Measurements from ENCODE around the gene TMEM132A.

The TMEM132A gene

DNA sequence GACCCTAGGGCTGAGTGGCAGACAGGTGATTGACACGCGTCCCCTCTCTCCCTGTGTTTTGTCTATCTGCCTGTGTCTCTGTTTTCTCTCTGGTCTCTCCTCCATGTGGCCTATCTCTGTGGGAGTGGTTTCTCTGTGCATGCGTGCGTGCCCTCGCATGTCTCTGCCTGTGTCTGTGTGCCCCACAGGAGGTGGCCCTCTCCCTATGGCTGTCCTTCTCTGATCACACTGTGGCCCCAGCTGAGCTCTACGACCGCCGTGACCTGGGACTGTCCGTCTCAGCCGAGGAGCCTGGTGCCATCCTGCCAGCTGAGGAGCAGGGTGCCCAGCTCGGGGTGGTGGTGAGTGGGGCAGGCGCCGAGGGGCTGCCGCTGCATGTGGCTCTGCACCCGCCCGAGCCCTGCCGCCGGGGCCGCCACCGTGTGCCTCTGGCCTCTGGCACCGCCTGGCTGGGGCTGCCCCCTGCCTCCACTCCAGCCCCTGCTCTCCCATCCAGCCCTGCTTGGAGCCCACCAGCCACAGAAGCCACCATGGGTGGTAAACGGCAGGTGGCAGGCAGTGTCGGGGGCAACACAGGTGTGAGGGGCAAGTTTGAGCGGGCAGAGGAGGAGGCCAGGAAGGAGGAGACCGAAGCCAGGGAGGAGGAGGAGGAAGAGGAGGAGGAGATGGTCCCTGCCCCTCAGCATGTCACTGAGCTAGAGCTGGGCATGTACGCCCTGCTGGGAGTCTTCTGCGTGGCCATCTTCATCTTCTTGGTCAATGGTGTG is 11.6 kb downstream of the TMEM132A start:
- Histone ChIP-seq H3K9me3 (ENCODE audit: severe bottlenecking) (no peaks in the 10 kb centered on the region), H3K4me3 (ENCODE audit: severe bottlenecking) (no peak overlapping the region), H3K36me3 (ENCODE audit: low read depth) (peaks cover 12% of the 10 kb centered on the region), H3K27me3 (ENCODE audit: insufficient read depth, poor library complexity, severe bottlenecking) (no peaks in the 10 kb centered on the region), H3K4me1 (ENCODE audit: insufficient read depth, poor library complexity, severe bottlenecking) (no peaks in the 10 kb centered on the region), H3K27ac (ENCODE audit: poor library complexity, severe bottlenecking) (no peak overlapping the region)
- ATAC-seq (ENCODE audit: low read depth) (no peak), DNase-seq (ENCODE audit: low spot score) (no peak)
- TF ChIP-seq, protein P1, sequence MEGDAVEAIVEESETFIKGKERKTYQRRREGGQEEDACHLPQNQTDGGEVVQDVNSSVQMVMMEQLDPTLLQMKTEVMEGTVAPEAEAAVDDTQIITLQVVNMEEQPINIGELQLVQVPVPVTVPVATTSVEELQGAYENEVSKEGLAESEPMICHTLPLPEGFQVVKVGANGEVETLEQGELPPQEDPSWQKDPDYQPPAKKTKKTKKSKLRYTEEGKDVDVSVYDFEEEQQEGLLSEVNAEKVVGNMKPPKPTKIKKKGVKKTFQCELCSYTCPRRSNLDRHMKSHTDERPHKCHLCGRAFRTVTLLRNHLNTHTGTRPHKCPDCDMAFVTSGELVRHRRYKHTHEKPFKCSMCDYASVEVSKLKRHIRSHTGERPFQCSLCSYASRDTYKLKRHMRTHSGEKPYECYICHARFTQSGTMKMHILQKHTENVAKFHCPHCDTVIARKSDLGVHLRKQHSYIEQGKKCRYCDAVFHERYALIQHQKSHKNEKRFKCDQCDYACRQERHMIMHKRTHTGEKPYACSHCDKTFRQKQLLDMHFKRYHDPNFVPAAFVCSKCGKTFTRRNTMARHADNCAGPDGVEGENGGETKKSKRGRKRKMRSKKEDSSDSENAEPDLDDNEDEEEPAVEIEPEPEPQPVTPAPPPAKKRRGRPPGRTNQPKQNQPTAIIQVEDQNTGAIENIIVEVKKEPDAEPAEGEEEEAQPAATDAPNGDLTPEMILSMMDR (IDR thresholded peaks at IDR 0.05; ENCODE audit: poor library complexity, severe bottlenecking), result no peak

DNA sequence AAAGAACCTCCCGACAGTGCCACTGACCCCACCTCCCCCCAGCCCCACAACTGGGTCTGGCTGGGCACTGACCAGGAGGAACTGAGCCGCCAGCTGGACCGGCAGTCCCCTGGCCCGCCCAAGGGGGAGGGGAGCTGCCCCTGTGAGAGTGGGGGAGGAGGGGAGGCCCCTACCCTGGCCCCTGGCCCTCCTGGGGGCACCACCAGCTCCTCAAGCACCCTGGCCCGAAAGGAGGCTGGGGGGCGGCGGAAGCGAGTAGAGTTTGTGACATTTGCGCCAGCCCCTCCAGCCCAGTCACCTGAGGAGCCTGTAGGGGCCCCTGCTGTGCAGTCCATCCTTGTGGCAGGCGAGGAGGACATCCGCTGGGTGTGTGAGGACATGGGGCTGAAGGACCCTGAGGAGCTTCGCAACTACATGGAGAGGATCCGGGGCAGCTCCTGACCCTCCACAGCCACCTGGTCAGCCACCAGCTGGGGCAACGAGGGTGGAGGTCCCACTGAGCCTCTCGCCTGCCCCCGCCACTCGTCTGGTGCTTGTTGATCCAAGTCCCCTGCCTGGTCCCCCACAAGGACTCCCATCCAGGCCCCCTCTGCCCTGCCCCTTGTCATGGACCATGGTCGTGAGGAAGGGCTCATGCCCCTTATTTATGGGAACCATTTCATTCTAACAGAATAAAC is 12.3 kb downstream of the TMEM132A start:
- Histone ChIP-seq H3K27me3 (ENCODE audit: insufficient read depth, poor library complexity, severe bottlenecking) (no peaks in the 10 kb centered on the region), H3K36me3 (ENCODE audit: low read depth) (peaks cover 10% of the 10 kb centered on the region), H3K4me1 (ENCODE audit: insufficient read depth, poor library complexity, severe bottlenecking) (no peaks in the 10 kb centered on the region), H3K4me3 (ENCODE audit: severe bottlenecking) (no peak overlapping the region), H3K27ac (ENCODE audit: poor library complexity, severe bottlenecking) (no peak overlapping the region), H3K9me3 (ENCODE audit: severe bottlenecking) (no peaks in the 10 kb centered on the region)
- no peak for ATAC-seq (ENCODE audit: low read depth)
- TF ChIP-seq, protein P1 (IDR thresholded peaks at IDR 0.05; ENCODE audit: poor library complexity, severe bottlenecking), result no peak
- DNase-seq (ENCODE audit: low spot score), result no peak

DNA sequence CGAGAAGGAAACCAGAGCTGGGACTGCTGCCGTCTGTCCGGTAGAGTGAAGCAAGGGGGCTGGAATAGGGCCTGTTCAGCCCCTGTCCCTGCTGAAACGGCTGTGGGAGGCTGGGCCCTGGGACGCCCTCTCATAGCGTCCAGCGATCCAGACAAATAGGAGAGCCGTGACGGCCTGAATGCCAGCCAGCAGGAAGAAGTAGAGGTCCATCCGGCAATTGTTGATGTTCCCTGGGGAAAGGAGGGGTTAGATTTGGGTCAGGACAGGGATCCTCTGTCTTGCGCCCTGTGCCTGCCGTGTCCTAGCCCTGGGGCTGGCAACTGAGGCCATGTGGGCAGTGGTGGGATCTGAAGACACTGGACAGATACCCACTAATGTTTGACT is 12.9 kb downstream of the TMEM132A start:
- Histone ChIP-seq H3K4me1 (ENCODE audit: insufficient read depth, poor library complexity, severe bottlenecking) (no peaks in the 10 kb centered on the region), H3K27ac (ENCODE audit: poor library complexity, severe bottlenecking) (no peak overlapping the region), H3K36me3 (ENCODE audit: low read depth) (peaks cover 5% of the 10 kb centered on the region), H3K4me3 (ENCODE audit: severe bottlenecking) (no peak overlapping the region), H3K9me3 (ENCODE audit: severe bottlenecking) (no peaks in the 10 kb centered on the region), H3K27me3 (ENCODE audit: insufficient read depth, poor library complexity, severe bottlenecking) (no peaks in the 10 kb centered on the region)
- no peak for ATAC-seq (ENCODE audit: low read depth)
- TF ChIP-seq, protein P1 (IDR thresholded peaks at IDR 0.05; ENCODE audit: poor library complexity, severe bottlenecking), result no peak
- DNase-seq (ENCODE audit: low spot score), result no peak

DNA sequence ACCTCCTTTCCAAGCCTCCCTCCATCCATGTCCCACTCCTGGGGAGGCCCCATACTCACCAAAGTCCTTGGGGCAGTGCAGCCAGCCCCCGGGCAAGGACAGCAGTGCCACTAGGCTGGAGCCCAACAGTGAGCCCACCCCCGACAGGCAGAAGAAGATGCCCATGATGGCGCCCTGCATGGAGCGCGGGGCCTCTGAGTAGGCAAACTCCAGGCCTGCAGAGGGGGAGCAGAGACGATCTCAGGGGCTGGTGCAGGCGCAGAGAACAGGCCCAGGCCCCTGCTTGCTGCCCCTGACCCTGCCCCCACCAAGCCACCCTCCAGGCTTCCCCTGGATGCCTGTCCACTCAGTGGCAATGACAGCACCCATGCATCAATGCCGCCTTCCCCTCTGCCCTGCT is 13.6 kb downstream of the TMEM132A start:
- no peaks in the 10 kb centered on the region for H3K36me3 ChIP-seq (ENCODE audit: low read depth)
- H3K4me3 ChIP-seq (ENCODE audit: severe bottlenecking), result no peak overlapping the region
- no peak overlapping the region for H3K27ac ChIP-seq (ENCODE audit: poor library complexity, severe bottlenecking)
- no peaks in the 10 kb centered on the region for H3K27me3 ChIP-seq (ENCODE audit: insufficient read depth, poor library complexity, severe bottlenecking)
- ATAC-seq (ENCODE audit: low read depth) (no peak), DNase-seq (ENCODE audit: low spot score) (no peak)
- no peaks in the 10 kb centered on the region for H3K9me3 ChIP-seq (ENCODE audit: severe bottlenecking)
- H3K4me1 ChIP-seq (ENCODE audit: insufficient read depth, poor library complexity, severe bottlenecking), result no peaks in the 10 kb centered on the region
- TF ChIP-seq, protein P1 (IDR thresholded peaks at IDR 0.05; ENCODE audit: poor library complexity, severe bottlenecking), result no peak

DNA sequence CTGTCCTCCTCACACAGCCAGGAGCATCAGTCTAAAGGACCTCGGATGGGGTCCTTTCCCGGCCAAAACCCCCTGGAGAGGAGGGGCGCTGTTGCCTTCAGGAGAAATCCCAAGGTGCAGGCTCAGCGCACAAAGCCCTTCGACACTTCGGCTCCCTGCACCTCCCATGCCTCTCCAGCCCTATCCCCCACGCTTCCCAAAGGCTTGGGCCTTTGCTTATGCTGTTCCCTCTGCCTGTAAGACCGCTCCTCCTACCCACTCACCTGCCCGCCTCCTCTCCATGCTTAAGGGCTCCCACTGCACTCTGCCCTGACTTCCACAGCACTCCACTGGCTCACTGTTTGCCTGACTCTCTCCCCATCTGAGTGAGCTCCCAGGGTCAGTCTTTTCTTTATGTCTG is 14.2 kb downstream of the TMEM132A start:
- DNase-seq (ENCODE audit: low spot score) (no peak), ATAC-seq (ENCODE audit: low read depth) (peak; percentile 24; the same call in 1 of the 3 replicates)
- Histone ChIP-seq H3K4me1 (ENCODE audit: insufficient read depth, poor library complexity, severe bottlenecking) (no peaks in the 10 kb centered on the region), H3K4me3 (ENCODE audit: severe bottlenecking) (no peak overlapping the region), H3K27me3 (ENCODE audit: insufficient read depth, poor library complexity, severe bottlenecking) (no peaks in the 10 kb centered on the region), H3K27ac (ENCODE audit: poor library complexity, severe bottlenecking) (no peak overlapping the region), H3K36me3 (ENCODE audit: low read depth) (no peaks in the 10 kb centered on the region), H3K9me3 (ENCODE audit: severe bottlenecking) (no peaks in the 10 kb centered on the region)
- TF ChIP-seq, protein P1 (IDR thresholded peaks at IDR 0.05; ENCODE audit: poor library complexity, severe bottlenecking), result no peak
